Kidney epithelial cell (primary cell): ENCODE results near the gene CDH22. TPM values are rescaled to one million over a fixed set of nuclear protein-coding genes. Genes with fewer than 3 reads are reported as not detected.

Experiments used
- DNase-seq: peaks from one replicate; pipeline ENCODE4 v3.0.0-alpha.2; 2010; ENCODE audit warnings: low read depth
- H3K27me3 ChIP-seq: 2 replicates; pipeline ENCODE4 v1.6.0; 2011; ENCODE audit warnings: low read length; ENCODE audit not compliant: control insufficient read depth, insufficient read depth
- H3K36me3 ChIP-seq: 2 replicates; pipeline ENCODE4 v1.5.1; 2011; ENCODE audit warnings: low read length; ENCODE audit not compliant: control insufficient read depth, insufficient read depth
- H3K4me3 ChIP-seq: 2 replicates; pipeline ENCODE4 v1.5.1; 2011; ENCODE audit warnings: low read depth, mild to moderate bottlenecking, control low read depth, low read length
- total RNA-seq: library from RNA; depleted of rRNA; stranded (reverse); fragments of >200 nt; gene quantifications from 2 replicates; pipeline ENCODE4 v1.2.3, GENCODE V29; 2015
- TF ChIP-seq, protein P1 (sequence below): IDR thresholded peaks from 2 replicates; pipeline ENCODE4 v1.5.1; 2011; ENCODE audit warnings: mild to moderate bottlenecking, moderate library complexity, low read length, control low read depth, inconsistent platforms; ENCODE audit not compliant: insufficient read depth, poor library complexity, severe bottlenecking

The CDH22 gene
- total RNA-seq, 1 donor from 2014 or later = not detected

DNA sequence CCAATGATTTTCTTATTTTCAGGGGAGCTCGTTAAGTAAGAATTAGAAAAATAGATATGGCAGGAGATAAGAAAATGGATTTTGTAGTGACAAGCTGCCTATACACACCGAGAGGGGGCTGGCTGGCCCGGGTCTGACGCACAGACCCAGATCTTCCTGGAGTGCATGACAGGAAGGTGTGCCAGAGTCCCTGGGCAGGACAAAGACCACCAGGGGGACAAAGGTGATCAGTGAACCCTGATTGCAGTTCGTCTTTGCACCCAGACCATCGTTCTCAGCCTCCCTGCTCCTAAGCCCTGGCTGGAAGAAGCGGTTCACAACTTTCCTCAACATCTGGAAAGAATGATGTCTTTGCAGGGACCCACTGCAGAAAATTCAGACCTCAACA lies 24.3 kb downstream of the CDH22 start:
- DNase-seq = no peak
- Histone ChIP-seq H3K27me3 (peaks cover 17% of the 10 kb centered on the region), H3K36me3 (no peaks in the 10 kb centered on the region), H3K4me3 (no peak overlapping the region)
- TF ChIP-seq, protein P1, sequence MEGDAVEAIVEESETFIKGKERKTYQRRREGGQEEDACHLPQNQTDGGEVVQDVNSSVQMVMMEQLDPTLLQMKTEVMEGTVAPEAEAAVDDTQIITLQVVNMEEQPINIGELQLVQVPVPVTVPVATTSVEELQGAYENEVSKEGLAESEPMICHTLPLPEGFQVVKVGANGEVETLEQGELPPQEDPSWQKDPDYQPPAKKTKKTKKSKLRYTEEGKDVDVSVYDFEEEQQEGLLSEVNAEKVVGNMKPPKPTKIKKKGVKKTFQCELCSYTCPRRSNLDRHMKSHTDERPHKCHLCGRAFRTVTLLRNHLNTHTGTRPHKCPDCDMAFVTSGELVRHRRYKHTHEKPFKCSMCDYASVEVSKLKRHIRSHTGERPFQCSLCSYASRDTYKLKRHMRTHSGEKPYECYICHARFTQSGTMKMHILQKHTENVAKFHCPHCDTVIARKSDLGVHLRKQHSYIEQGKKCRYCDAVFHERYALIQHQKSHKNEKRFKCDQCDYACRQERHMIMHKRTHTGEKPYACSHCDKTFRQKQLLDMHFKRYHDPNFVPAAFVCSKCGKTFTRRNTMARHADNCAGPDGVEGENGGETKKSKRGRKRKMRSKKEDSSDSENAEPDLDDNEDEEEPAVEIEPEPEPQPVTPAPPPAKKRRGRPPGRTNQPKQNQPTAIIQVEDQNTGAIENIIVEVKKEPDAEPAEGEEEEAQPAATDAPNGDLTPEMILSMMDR = no peak

DNA sequence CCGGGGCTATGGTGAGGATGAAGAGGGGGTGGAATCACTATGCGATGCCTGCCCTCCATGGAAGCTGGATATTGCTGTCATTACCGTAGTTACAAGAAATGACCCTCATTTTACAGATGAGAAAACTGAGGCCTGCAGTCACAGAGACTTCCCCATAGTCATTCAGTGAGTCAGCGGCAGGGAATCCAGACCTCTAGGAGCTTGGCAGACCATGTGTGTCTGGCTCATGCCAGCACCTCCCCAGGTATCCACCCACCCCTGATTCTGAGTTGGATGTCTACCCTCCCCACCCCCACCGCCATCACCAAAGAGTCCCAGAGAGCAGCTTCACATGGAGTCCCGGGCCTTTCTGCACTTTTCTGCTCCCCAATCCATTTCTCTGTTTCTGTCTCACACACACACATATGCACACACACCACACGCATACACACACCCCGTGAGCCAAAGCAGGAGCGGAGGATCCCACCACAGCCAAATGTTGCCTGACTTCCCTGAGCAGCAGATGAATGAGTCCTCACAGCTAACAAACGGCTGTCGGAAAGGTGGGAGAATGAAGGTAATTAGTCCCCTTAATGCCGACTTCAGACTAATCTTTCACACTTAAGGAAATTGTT lies 24.8 kb downstream of the CDH22 start:
- Histone ChIP-seq H3K4me3 (no peak overlapping the region), H3K36me3 (no peaks in the 10 kb centered on the region), H3K27me3 (peaks cover 17% of the 10 kb centered on the region)
- TF ChIP-seq, protein P1 = no peak
- no peak for DNase-seq

DNA sequence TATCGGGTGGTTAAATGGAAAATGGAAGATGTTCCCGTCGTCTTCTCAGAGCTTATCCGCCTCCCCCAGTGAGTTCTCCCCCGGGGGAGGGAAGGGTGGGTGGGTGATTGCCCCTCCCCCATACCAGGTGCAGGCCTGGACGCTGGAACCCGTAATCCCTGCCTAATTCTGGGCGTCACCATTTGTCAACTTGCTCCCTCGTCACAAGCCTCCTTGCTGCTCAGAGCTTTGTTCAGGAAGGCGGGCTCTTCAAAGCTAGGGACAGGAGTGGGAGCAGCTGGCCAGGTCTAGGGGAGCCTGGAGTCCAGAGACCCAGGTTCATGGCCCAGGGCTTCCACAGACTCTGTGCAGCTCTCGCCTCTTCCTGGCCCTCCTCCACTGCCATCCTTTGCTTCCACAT lies 25.6 kb downstream of the CDH22 start:
- Histone ChIP-seq H3K27me3 (peaks cover 18% of the 10 kb centered on the region), H3K4me3 (no peak overlapping the region), H3K36me3 (no peaks in the 10 kb centered on the region)
- TF ChIP-seq, protein P1 = no peak
- no peak for DNase-seq

DNA sequence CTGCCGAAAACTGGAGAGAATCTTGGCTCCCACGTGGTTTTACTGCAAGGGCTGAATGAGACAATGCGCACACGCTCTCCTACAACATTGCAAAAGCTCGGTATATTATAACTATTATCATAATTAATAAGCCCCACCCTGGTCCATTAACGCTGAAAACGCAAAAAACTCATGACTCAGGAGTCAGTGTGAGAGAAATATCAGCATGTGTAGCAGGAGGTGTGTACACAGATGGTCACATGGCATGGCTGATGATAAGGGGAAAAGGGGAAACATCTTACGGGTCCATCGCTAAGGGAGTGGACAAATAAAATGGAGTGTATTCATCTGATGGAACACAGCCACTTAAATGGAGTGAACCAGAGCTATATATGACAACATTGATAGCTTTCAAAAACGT lies 29.2 kb downstream of the CDH22 start:
- H3K36me3 ChIP-seq = no peaks in the 10 kb centered on the region
- DNase-seq = no peak
- H3K27me3 ChIP-seq = peaks cover 10% of the 10 kb centered on the region
- H3K4me3 ChIP-seq = no peak overlapping the region
- TF ChIP-seq, protein P1 = no peak

DNA sequence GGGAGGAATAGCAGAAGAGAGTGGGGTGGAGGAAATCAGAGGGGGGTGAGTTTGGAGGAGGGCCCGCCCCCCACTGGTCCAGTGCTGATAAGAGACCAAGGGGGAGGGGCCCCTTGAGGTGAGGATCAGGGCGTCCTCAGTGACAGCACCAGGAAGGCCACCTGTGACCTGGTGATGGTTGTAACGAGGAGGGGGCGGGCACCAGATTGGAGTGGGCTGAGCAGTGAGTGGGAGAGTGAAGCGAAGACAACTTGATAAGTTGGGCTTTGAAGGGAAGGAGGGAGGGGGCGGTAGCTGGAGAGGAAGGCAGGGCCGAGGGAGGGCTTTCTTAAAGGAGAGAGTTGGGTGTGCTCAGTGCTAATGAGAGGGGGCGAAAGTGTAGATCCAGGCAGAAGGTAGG lies 30.7 kb downstream of the CDH22 start:
- no peak overlapping the region for H3K4me3 ChIP-seq
- TF ChIP-seq, protein P1 = no peak
- H3K36me3 ChIP-seq = no peaks in the 10 kb centered on the region
- no peak for DNase-seq
- H3K27me3 ChIP-seq = peaks cover 10% of the 10 kb centered on the region

DNA sequence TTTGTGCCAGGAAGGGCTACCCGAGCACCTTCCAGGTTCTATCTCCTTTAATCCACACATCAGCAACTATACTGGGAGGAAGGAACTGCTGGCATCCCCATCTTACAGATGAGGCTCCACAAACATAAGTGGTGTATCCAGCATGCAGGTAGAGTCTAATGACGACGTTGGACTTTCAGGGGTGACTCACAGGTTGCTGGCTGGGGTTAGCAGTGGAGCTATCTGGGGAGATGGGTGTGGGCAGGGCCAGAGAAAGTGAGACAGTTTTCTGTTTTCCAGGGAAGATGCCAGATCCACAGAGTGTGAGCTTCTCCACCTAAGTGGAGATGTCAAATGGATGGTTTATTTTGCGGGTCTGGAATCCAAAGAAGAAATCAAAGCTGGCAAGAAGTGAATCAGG lies 31.8 kb downstream of the CDH22 start:
- no peak for DNase-seq
- Histone ChIP-seq H3K36me3 (no peaks in the 10 kb centered on the region), H3K4me3 (no peak overlapping the region), H3K27me3 (peaks cover 10% of the 10 kb centered on the region)
- TF ChIP-seq, protein P1 = no peak
